ENCODE results near the gene DDA1. TPM values are rescaled to one million over a fixed set of nuclear protein-coding genes. Genes with fewer than 3 reads are reported as not detected.

The DDA1 gene
- total and polyA plus RNA-seq, 9 of the 15 experiments (the other 6 are each of a cell fraction or from before 2014, with no cell fraction given): 1.4 to 83.8 (median 33.8) TPM

GRCh38 chr19:17332677-17333581 lies 23.6 kb downstream of the DDA1 start (continued):
- TF ChIP-seq CBX2 (IDR thresholded peaks at IDR 0.05; ENCODE audit: insufficient read depth, low read length, poor library complexity, severe bottlenecking): no peak
- no peak for TF ChIP-seq ZNF324 (CRISPR knock-in tag; IDR thresholded peaks at IDR 0.05)
- no peak for TF ChIP-seq TAF9B (IDR thresholded peaks at IDR 0.05; ENCODE audit: partially characterized antibody)
- peak; percentile 55; the same call in 1 of the 2 replicates for TF ChIP-seq ZKSCAN1 (IDR thresholded peaks at IDR 0.05; ENCODE audit: low read depth, low read length)
- no peak for TF ChIP-seq TCF7L2 (IDR thresholded peaks at IDR 0.05; ENCODE audit: low read depth, low read length)
- no peak for TF ChIP-seq RFX1 (IDR thresholded peaks at IDR 0.05)
- TF ChIP-seq ERF (CRISPR knock-in tag; IDR thresholded peaks at IDR 0.05): no peak
- no peak for TF ChIP-seq ZNF79 (CRISPR knock-in tag; IDR thresholded peaks at IDR 0.05; ENCODE audit: low read depth)
- no peak for TF ChIP-seq POLR2B (IDR thresholded peaks at IDR 0.05; ENCODE audit: low read depth, partially characterized antibody)
- no peak for TF ChIP-seq ZNF764 (CRISPR knock-in tag; IDR thresholded peaks at IDR 0.05; ENCODE audit: low read depth)
- no peak for TF ChIP-seq SNRNP70 (optimal IDR thresholded peaks at IDR 0.05; ENCODE audit: low read depth, low read length)
- TF ChIP-seq GTF2E2 (tag; IDR thresholded peaks at IDR 0.05): no peak
- TF ChIP-seq SNIP1 (IDR thresholded peaks at IDR 0.05; ENCODE audit: low read depth): no peak
- no peak for TF ChIP-seq ZBTB34 (CRISPR knock-in tag; IDR thresholded peaks at IDR 0.05)
- TF ChIP-seq USF1 (CRISPR knock-in tag; IDR thresholded peaks at IDR 0.05): no peak; the same call in 1 of the 2 replicates
- TF ChIP-seq ZSCAN29 (IDR thresholded peaks at IDR 0.05): no peak
- no peak for TF ChIP-seq HMBOX1 (IDR thresholded peaks at IDR 0.05)
- no peak for TF ChIP-seq TRIM28 (IDR thresholded peaks at IDR 0.05)
- TF ChIP-seq HNRNPK (IDR thresholded peaks at IDR 0.05; ENCODE audit: low read depth, low read length, poor library complexity, severe bottlenecking): no peak
- no peak for TF ChIP-seq ZNF551 (CRISPR knock-in tag; IDR thresholded peaks at IDR 0.05)
- peak; percentile 78; the same call in 1 of the 2 replicates for TF ChIP-seq CBX1 (IDR thresholded peaks at IDR 0.05; ENCODE audit: low read depth)
- TF ChIP-seq CREB3L1 (IDR thresholded peaks at IDR 0.05; ENCODE audit: borderline replicate concordance, low read depth): no peak
- TF ChIP-seq RHOXF2B (CRISPR knock-in tag; conservative IDR thresholded peaks at IDR 0.05): no peak
- no peak; the same call in 1 of the 2 replicates for TF ChIP-seq MAX (CRISPR knock-in tag; IDR thresholded peaks at IDR 0.05)

Data from K562 (cell line).